HUES6 (cell line): ENCODE measurements around the gene TMTC2.

Experiments used
- H3K27ac ChIP-seq: 2 replicates; pipeline ENCODE4 v1.7.0; 2013; ENCODE audit warnings: low read depth, mild to moderate bottlenecking, low read length, inconsistent platforms
- H3K27me3 ChIP-seq: 2 replicates; pipeline ENCODE4 v1.6.1; 2013; ENCODE audit warnings: low read length; ENCODE audit not compliant: control insufficient read depth, insufficient read depth
- H3K36me3 ChIP-seq: 2 replicates; pipeline ENCODE4 v1.6.1; 2013; ENCODE audit warnings: low read length; ENCODE audit not compliant: control insufficient read depth, insufficient read depth
- H3K4me1 ChIP-seq: 2 replicates; pipeline ENCODE4 v1.6.1; 2013; ENCODE audit warnings: low read length; ENCODE audit not compliant: control insufficient read depth, insufficient read depth
- H3K4me3 ChIP-seq: 2 replicates; pipeline ENCODE4 v1.5.1; 2013; ENCODE audit warnings: low read depth, low read length
- H3K9ac ChIP-seq: one replicate; pipeline ENCODE4 v1.6.1; 2013; ENCODE audit warnings: mild to moderate bottlenecking, low read length
- H3K9me3 ChIP-seq: 2 replicates; pipeline ENCODE4 v1.6.1; 2013; ENCODE audit warnings: low read depth, low read length; ENCODE audit not compliant: control insufficient read depth, insufficient read depth

The TMTC2 gene

DNA sequence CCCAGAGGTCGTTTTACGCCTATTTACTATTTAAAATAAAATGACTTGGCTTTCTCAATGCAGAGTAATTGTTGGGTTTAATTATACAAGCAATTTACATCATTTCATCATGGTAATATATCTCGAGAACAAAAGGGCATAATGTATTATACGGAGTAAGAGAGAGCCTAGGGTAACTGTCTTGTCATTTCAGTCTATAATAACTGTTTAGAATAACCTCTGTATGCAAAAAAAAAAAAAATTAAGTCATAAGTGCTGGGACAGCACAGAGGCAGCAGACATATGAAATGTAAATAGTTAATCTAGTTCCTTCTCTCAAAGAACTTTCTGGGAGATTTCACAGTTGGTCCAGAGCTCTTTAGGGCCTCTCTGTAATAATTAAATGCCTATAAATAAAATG, 284.9 kb downstream of the TMTC2 start:
- H3K36me3 ChIP-seq: no peaks in the 10 kb centered on the region
- no peak overlapping the region for H3K27ac ChIP-seq
- H3K27me3 ChIP-seq: no peaks in the 10 kb centered on the region
- H3K9me3 ChIP-seq: no peaks in the 10 kb centered on the region
- no peak overlapping the region for H3K9ac ChIP-seq
- no peak overlapping the region for H3K4me3 ChIP-seq
- no peaks in the 10 kb centered on the region for H3K4me1 ChIP-seq

DNA sequence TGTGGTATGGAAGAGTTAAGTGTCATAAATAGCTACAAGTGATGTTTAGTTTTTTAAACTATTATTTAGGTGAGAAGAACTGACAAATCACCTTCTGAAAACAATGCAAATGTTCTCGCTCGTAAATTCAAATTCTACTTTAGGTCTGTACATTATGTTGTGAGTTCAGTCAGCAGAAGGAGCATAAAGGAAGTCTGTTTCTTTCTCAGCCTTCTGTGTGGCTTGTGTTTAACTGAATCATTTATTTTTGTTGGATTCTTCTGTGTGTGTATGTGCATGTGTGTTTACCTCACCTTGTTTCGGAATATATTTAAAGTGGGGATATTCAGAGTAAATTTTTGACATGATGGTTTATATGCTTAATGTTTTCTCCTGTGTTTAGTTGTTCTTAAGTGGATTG, 285.9 kb downstream of the TMTC2 start:
- no peaks in the 10 kb centered on the region for H3K9me3 ChIP-seq
- no peak overlapping the region for H3K27ac ChIP-seq
- no peak overlapping the region for H3K9ac ChIP-seq
- no peaks in the 10 kb centered on the region for H3K27me3 ChIP-seq
- no peaks in the 10 kb centered on the region for H3K4me1 ChIP-seq
- H3K36me3 ChIP-seq: no peaks in the 10 kb centered on the region
- no peak overlapping the region for H3K4me3 ChIP-seq

DNA sequence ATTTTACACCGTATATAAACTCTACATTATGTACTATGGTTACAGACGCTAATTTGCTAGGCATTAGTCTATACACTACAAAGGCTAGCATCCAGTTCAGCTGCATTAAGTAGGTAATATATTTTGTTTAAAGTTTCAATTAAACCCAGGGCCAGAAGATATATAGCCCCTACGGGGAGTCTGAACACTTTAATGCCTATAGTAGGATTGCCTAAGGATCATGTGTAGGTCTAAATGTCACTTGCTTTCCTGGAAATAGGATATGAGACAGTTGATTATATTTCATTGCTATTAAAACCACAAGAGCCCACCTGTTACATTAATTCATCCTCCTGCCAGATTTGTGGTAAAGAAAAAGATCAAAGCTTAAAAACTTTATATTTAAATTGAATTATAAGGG, 286.9 kb downstream of the TMTC2 start:
- Histone ChIP-seq H3K9me3 (no peaks in the 10 kb centered on the region), H3K4me3 (no peak overlapping the region), H3K4me1 (no peaks in the 10 kb centered on the region), H3K36me3 (no peaks in the 10 kb centered on the region), H3K9ac (no peak overlapping the region), H3K27me3 (no peaks in the 10 kb centered on the region), H3K27ac (no peak overlapping the region)

DNA sequence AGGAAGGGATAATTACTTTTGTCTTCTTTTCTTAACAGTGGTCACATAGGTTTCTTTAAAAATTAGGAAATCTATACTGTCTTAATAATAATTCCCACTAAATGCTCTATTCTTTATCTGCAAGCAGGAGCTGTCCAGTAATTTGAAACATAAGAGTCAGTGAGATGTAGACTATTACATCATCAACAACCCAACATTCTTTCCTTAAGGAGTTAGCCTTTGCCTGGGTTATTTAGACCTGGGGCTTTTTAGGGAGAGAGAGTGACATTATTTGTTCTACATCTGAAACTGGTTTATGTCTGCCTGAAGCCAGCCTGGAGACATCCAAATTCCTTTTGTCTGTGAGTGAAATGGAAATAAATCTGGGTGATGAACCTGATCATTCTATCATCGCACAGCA, 294.4 kb downstream of the TMTC2 start:
- H3K4me3 ChIP-seq: no peak overlapping the region
- H3K27me3 ChIP-seq: no peaks in the 10 kb centered on the region
- no peaks in the 10 kb centered on the region for H3K4me1 ChIP-seq
- H3K36me3 ChIP-seq: no peaks in the 10 kb centered on the region
- H3K27ac ChIP-seq: no peak overlapping the region
- no peaks in the 10 kb centered on the region for H3K9me3 ChIP-seq
- H3K9ac ChIP-seq: no peak overlapping the region

DNA sequence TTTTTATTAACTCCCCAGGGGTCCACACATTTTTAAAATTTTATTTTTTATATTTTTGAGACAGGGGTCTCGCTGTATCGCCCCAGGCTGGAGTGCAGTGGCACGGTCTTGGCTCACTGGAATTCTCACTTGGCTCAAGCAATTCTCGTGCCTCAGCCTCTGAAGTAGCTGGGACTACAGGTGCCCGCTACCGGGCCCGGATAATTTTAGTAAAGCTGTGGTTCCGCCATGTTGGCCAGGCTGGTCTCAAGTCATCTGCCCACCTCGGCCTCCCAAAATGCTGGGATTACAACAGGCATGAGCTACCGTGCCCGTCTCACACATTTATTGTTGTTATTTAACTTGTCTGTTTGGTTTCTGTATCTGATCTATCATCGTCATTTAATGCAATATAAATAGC, 307.4 kb downstream of the TMTC2 start:
- Histone ChIP-seq H3K9me3 (no peaks in the 10 kb centered on the region; the same call in 1 of the 2 replicates), H3K9ac (no peak overlapping the region), H3K4me3 (no peak overlapping the region), H3K4me1 (no peaks in the 10 kb centered on the region), H3K36me3 (no peaks in the 10 kb centered on the region), H3K27me3 (no peaks in the 10 kb centered on the region), H3K27ac (no peak overlapping the region)

DNA sequence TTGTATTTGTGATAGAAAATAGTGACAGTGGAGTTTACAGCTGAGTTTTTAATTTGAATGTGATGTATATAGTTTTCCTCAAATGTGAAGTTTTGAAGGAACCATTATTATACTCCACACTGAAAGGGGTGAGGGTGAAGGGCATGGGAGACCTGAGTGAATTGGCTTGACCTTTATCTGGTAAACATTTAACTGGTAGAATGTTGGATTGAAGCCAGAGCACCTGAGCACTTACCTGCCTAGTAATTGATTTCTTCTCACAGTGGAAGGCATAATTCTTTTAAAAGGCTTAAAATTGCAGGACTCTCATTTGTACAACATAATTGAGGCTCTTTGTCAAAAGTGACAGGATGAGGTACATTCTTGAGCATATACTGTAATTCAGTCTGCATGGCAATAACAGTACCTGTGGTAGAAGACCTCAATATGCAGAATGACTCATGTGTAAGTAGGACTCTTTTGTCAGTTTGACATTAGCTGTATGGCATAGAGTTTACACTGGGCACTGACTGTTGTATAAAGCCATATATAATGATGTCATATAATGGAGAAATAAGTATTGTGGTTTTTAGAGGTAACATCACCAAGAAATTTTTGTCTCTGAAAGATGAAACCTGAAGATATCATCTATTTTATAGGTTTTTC, 309.6 kb downstream of the TMTC2 start:
- H3K9me3 ChIP-seq: peaks cover 3% of the 10 kb centered on the region; the same call in 1 of the 2 replicates

DNA sequence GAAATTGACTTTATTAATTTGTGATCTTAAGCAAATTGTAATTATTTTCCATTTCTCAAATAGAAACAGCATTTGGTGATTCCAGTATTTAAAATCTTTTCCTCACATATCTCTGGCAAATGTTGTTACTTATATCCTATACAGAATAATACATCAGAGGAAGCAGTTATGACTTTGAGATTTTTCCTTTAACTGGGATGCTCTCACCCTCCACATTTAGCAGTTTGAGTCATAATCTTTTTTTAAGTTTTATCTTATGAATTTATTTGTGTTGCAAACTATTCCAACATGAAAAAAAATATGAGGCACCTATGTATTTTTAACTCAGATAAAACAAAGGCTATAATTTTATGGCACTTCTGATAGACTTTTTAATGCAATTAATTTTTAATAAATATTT, 311.8 kb downstream of the TMTC2 start:
- H3K27ac ChIP-seq: no peak overlapping the region
- H3K36me3 ChIP-seq: no peaks in the 10 kb centered on the region
- H3K27me3 ChIP-seq: no peaks in the 10 kb centered on the region
- H3K4me1 ChIP-seq: peaks cover 8% of the 10 kb centered on the region; the same call in 1 of the 2 replicates
- H3K4me3 ChIP-seq: no peak overlapping the region
- H3K9ac ChIP-seq: no peak overlapping the region
- peaks cover 3% of the 10 kb centered on the region; the same call in 1 of the 2 replicates for H3K9me3 ChIP-seq

More for the DNA sequence above, 309.6 kb downstream of the TMTC2 start:
- Histone ChIP-seq H3K4me1 (0 out of 2 replicates have a peak, but pooled peaks cover 2% of the 10 kb centered on the region), H3K9ac (no peak overlapping the region), H3K27ac (no peak overlapping the region), H3K27me3 (no peaks in the 10 kb centered on the region), H3K4me3 (no peak overlapping the region), H3K36me3 (no peaks in the 10 kb centered on the region)

DNA sequence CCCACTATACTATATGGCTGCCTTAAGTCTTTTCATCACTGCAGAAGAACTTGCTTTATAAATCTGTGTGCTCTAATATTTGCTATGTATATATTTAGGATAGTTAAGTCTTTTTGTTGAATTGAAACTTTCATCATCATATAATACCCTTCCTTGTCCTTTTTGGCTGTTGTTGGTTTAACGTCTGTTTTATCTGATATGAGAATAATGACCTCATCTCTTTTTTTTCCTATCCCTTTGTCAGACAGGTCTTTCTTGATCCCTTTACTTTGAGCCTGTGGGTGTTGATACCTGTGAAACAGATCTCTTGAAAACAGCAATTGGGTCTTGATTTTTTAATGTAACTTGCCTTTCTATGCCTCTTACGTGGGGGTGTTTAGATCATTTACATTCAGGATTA, 316.3 kb downstream of the TMTC2 start:
- Histone ChIP-seq H3K27me3 (no peaks in the 10 kb centered on the region), H3K9me3 (peaks cover 13% of the 10 kb centered on the region), H3K27ac (no peak overlapping the region), H3K4me1 (peaks cover 17% of the 10 kb centered on the region; the same call in 1 of the 2 replicates), H3K4me3 (no peak overlapping the region), H3K36me3 (no peaks in the 10 kb centered on the region), H3K9ac (no peak overlapping the region)

DNA sequence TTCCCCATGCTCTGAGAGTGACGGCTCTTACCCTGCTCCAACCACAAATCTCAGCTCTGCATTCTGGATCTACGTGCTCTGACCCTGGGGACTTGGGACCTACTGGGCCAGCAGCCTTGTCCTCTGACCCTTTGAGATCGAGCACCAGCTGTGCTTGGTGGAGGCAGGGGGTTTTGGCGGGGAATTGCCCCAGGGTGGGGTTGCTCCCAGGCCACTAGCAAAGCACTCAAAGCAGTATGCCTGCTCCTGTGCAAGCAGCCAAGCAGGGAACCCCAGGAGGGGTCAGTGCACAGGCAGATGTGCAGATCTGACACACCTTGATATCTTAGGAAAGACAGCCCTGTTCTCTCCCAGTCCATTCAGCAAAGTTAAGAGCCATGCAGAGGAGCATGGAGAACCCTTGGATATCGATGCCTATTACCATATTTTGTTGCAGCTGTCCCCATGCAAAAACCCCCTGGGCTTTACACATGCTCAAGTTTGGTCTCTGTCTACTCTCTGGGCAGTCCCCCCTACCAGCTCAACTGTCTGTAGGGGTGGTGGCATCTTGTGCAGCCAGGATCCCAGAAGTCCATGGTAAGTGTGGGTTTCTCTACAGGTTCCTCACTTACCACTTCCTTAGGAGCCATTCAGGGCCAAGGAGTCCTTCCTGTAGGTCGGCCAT, 319.0 kb downstream of the TMTC2 start:
- Histone ChIP-seq H3K9ac (no peak overlapping the region), H3K27me3 (no peaks in the 10 kb centered on the region), H3K4me3 (no peak overlapping the region), H3K27ac (no peak overlapping the region), H3K9me3 (peaks cover 32% of the 10 kb centered on the region), H3K36me3 (0 out of 2 replicates have a peak, but pooled peaks cover 3% of the 10 kb centered on the region), H3K4me1 (peaks cover 17% of the 10 kb centered on the region; the same call in 1 of the 2 replicates)

DNA sequence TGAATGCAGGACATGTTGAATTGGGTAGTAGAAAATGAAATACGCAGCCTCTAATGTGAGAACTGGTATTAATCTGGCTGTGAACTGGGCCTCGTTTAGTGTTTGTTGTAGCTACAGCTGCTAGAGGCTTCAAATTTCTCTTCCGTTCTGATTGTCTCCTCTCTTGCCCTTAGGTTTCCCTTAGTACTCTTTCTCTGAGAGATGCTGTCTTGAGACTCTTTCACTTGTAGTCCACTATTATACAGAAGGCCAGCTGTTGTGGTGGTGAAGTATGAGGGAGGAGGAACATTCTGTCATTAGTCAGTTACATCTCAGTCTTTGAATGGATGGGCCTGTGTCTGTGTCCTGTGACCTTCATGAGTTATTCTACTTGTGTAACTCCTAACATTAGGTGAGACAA, 322.0 kb downstream of the TMTC2 start:
- H3K36me3 ChIP-seq: 0 out of 2 replicates have a peak, but pooled peaks cover 6% of the 10 kb centered on the region
- no peak overlapping the region for H3K4me3 ChIP-seq
- H3K4me1 ChIP-seq: peaks cover 8% of the 10 kb centered on the region; the same call in 1 of the 2 replicates
- peaks cover 39% of the 10 kb centered on the region for H3K9me3 ChIP-seq
- H3K27ac ChIP-seq: no peak overlapping the region
- H3K27me3 ChIP-seq: no peaks in the 10 kb centered on the region
- no peak overlapping the region for H3K9ac ChIP-seq

DNA sequence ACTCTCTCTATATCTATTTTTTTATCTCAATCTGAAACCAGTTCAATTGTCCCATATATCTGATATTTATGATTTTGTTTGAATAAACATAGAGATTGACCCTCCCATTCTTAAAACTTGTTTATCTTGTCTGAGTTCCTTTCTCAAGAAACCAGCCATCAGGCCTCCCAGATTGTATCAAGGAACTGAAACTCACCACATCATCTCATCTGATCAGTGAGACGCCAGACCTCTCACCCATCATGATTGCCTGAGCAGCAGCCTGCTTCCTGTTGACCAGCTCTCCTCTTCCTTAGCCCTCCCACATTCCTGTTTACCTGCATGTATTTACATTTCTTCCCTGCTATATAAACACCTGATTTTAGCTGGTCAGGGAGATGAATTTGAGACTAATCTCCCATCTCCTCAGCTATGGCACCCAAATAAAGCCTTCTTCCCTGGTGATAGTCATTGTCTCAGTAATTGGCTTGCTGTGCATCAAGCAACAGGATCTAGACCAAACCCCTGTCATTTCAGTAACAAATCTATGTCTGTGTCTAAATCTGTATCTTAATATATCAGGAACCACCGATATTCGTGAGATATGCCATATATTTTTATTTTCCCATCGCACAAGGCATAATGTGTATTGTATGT, 323.6 kb downstream of the TMTC2 start:
- Histone ChIP-seq H3K9me3 (peaks cover 38% of the 10 kb centered on the region), H3K9ac (no peak overlapping the region), H3K27ac (no peak overlapping the region), H3K4me1 (no peaks in the 10 kb centered on the region), H3K36me3 (0 out of 2 replicates have a peak, but pooled peaks cover 6% of the 10 kb centered on the region), H3K27me3 (no peaks in the 10 kb centered on the region), H3K4me3 (no peak overlapping the region)
